HepG2 (cell line): Measurements from ENCODE around the gene AFF4. TPM values are rescaled to one million over a fixed set of nuclear protein-coding genes. Genes with fewer than 3 reads are reported as not detected.

ENCODE experiments used
- ATAC-seq: fragments of 200-7000 bp; cut with Tn5 transposase; 3 replicates; pipeline ENCODE4 v1.9.1; 2020; ENCODE audit warnings: mild to moderate bottlenecking, moderate library complexity
- BruUV-seq: library from RNA; stranded (reverse); fragments of 400-500 nt; replicated peaks from 2 replicates; lab custom pipeline; 2021; lab: Mats Ljungman, UMichigan
- CTCF ChIA-PET: fragments of 300-600 bp; formaldehyde crosslinking; extraction: SDS; loops from one replicate; lab custom pipeline; 2021; ENCODE audit warnings: low total read pairs, inconsistent platforms, low intra/inter-chr PET ratio; lab: Yijun Ruan, JAX
- POLR2A ChIA-PET: fragments of 350-600 bp; sonication (Branson Sonifier 250); formaldehyde crosslinking; loops from one replicate; lab custom pipeline; 2020; ENCODE audit warnings: antibody characterized with exemption, inconsistent platforms; lab: Yijun Ruan, JAX
- DNase-seq: peaks from one replicate; pipeline ENCODE4 v3.0.0-alpha.2; 2015; ENCODE audit warnings: low spot score
- FAIRE-seq: peaks from 3 replicates; lab custom pipeline; 2011; peaks lifted over from hg19 to GRCh38; lab: Jason Lieb, UNC
- H2AFZ ChIP-seq: one replicate; pipeline ENCODE4 v1.6.1; 2011; ENCODE audit warnings: low read length, inconsistent platforms
- H3K27ac ChIP-seq: fragments of 300-600 bp; 3 replicates; pipeline ENCODE4 v1.8.0; 2011; ENCODE audit warnings: mixed run types, mild to moderate bottlenecking, mixed read lengths, low read length, inconsistent platforms; ENCODE audit not compliant: insufficient read depth; ENCODE audit errors: extremely low read length
- H3K27me3 ChIP-seq, 2 experiments: fragments of 200-600 bp in 1 of 2; 2 replicates in 1 of 2; 3 replicates in 1 of 2; pipeline versions ENCODE4 v1.6.0 to v1.8.0; 2011; ENCODE audit warnings: low read length in 2 of 2, mild to moderate bottlenecking in 2 of 2, moderate library complexity in 2 of 2, inconsistent platforms in 1 of 2; ENCODE audit not compliant: insufficient read depth in 2 of 2, control insufficient read depth in 1 of 2
- H3K36me3 ChIP-seq, 2 experiments: fragments of 200-600 bp in 1 of 2; replicated peaks in 1 of 2; 2 replicates in 1 of 2; 3 replicates in 1 of 2; pipeline versions ENCODE4 v1.5.1 to v1.8.0; 2011; ENCODE audit warnings: low read length in 2 of 2, inconsistent platforms in 1 of 2; ENCODE audit not compliant: insufficient read depth in 2 of 2, control insufficient read depth in 1 of 2
- H3K4me1 ChIP-seq: 2 replicates; pipeline ENCODE4 v1.5.1; 2012; ENCODE audit warnings: low read length, inconsistent platforms; ENCODE audit not compliant: insufficient read depth
- H3K4me2 ChIP-seq: 2 replicates; pipeline ENCODE4 v1.6.0; 2011; ENCODE audit warnings: low read depth, low read length, inconsistent platforms
- H3K4me3 ChIP-seq, 3 experiments: fragments of 200-600 bp in 1 of 3; sonication (generic), shearing (Covaris generic) in 1 of 3; replicated peaks in 1 of 3; 2 replicates each; pipeline ENCODE4 v1.5.1; 2011 to 2016; ENCODE audit warnings: low read length in 3 of 3, inconsistent platforms in 2 of 3, low read depth in 2 of 3, mild to moderate bottlenecking in 2 of 3, control low read depth in 1 of 3, mixed read lengths in 1 of 3; ENCODE audit not compliant: insufficient read depth in 1 of 3
- H3K79me2 ChIP-seq: one replicate; pipeline ENCODE4 v1.6.1; 2011; ENCODE audit warnings: low read length, inconsistent platforms; ENCODE audit not compliant: insufficient read depth
- H3K9ac ChIP-seq: 2 replicates; pipeline ENCODE4 v1.6.0; 2011; ENCODE audit warnings: mild to moderate bottlenecking, low read depth, low read length, inconsistent platforms; ENCODE audit not compliant: insufficient read depth
- H3K9me3 ChIP-seq: 2 replicates; pipeline ENCODE4 v1.5.1; 2012; ENCODE audit warnings: mild to moderate bottlenecking, low read length
- H4K20me1 ChIP-seq: 2 replicates; pipeline ENCODE4 v1.6.0; 2011; ENCODE audit warnings: inconsistent platforms, mild to moderate bottlenecking, low read length, moderate library complexity; ENCODE audit not compliant: insufficient read depth
- CREM ChIP-seq, 2 experiments: sonication (generic) in 1 of 2; formaldehyde crosslinking in 1 of 2; IDR thresholded peaks; 2 replicates each; pipeline versions ENCODE4 v1.4.0 to v1.6.1; 2016 to 2020; ENCODE audit warnings: antibody characterized with exemption in 1 of 2, mild to moderate bottlenecking in 1 of 2, missing genetic modification reagents in 1 of 2
- HMGXB3 ChIP-seq: sonication (generic); formaldehyde crosslinking; IDR thresholded peaks from 2 replicates; pipeline ENCODE4 v1.4.0; 2020; ENCODE audit warnings: missing genetic modification reagents, borderline replicate concordance
- KDM4B ChIP-seq: sonication (generic); formaldehyde crosslinking; IDR thresholded peaks from 2 replicates; pipeline ENCODE4 v1.4.0; 2020; ENCODE audit warnings: missing genetic modification reagents
- NR2F2 ChIP-seq: IDR thresholded peaks from 2 replicates; pipeline ENCODE4 v1.6.1; 2012; ENCODE audit warnings: low read depth, inconsistent platforms, borderline replicate concordance
- ZFYVE20 ChIP-seq: sonication (generic); formaldehyde crosslinking; IDR thresholded peaks from 2 replicates; pipeline ENCODE4 v1.8.0; 2023; ENCODE audit warnings: low read depth, mild to moderate bottlenecking, moderate library complexity, missing genetic modification reagents, borderline replicate concordance
- ZNF512 ChIP-seq: sonication (generic); formaldehyde crosslinking; IDR thresholded peaks from 2 replicates; pipeline ENCODE4 v1.4.0; 2020; ENCODE audit warnings: mild to moderate bottlenecking, missing genetic modification reagents
- WGBS: methylation state at CpG from one replicate; pipeline ENCODE4 v1.1.6; 2017; ENCODE audit warnings: low lambda C conversion rate; 5-methylcytosine and 5-hydroxymethylcytosine counted together
- in situ Hi-C: cut with HindIII; loops from 2 replicates; pipeline ENCODE4 v1.10.0; 2017; ENCODE audit warnings: low pct_unique_long_range_greater_than_20kb; ENCODE audit not compliant: extremely low pct_ligation_motif_present
- intact Hi-C: fragments of 100-400 bp; cut with micrococcal nuclease; formaldehyde crosslinking; loops from one replicate; pipeline ENCODE4 v1.10.0; 2022; ENCODE audit not compliant: unreplicated experiment
- polyA plus RNA-seq, 8 experiments: library from polyadenylated mRNA; depleted of rRNA in 3 of 8; stranded (reverse) in 7 of 8; unstranded in 1 of 8; fragments of >200 nt; fragmentation: Illumina TruSeq in 4 of 8; extraction: Trizol in 4 of 8; gene quantifications; 2 replicates each; pipeline versions ENCODE4 v1.2.1 to v1.2.3, GENCODE V29; 2011 to 2016; ENCODE audit warnings: low read depth in 4 of 8, missing spikeins in 1 of 8, mixed read lengths in 1 of 8; ENCODE audit not compliant: insufficient read depth in 1 of 8
- total RNA-seq, 5 experiments: library from RNA; depleted of rRNA; stranded (reverse); fragments of >200 nt; fragmentation: Illumina TruSeq; extraction: Trizol; gene quantifications; 2 replicates each; pipeline ENCODE4 v1.2.3, GENCODE V29; 2016; ENCODE audit warnings: low read depth in 1 of 5

Gene AFF4
- total and polyA plus RNA-seq, 2 of the 13 experiments (the other 11 are each of a cell fraction or from before 2014, with no cell fraction given), result 22.1 to 25.5 TPM

- ATAC-seq (no peak), DNase-seq (no peak), FAIRE-seq (no peak)
- Histone ChIP-seq H3K36me3 (no peaks in the 10 kb centered on the region), H4K20me1 (no peaks in the 10 kb centered on the region), H2AFZ (no peak overlapping the region), H3K9me3 (no peaks in the 10 kb centered on the region), H3K27ac (no peak overlapping the region), H3K4me2 (no peak overlapping the region), H3K9ac (no peak overlapping the region), H3K4me1 (peaks cover 6% of the 10 kb centered on the region), H3K4me3 (no peak overlapping the region), H3K79me2 (no peaks in the 10 kb centered on the region), H3K27me3 (no peaks in the 10 kb centered on the region; a peak in 1 of 5 replicates)
- 9% methylated on average over 2 of the region's 2 CpGs for WGBS
- CTCF ChIA-PET, result no interaction called here
- intact Hi-C loops, result no loop called here
- POLR2A ChIA-PET, result interaction anchor here (1.2 kb wide), 2 partner anchors 16 to 72 kb away, joined by 3 to 4 read pairs; partner anchors contain the start of gene HSPA4
- TF ChIP-seq ZNF512 (CRISPR knock-in tag) (no peak), ZFYVE20 (CRISPR knock-in tag) (no peak), NR2F2 (no peak), KDM4B (CRISPR knock-in tag) (no peak), CREM (IDR thresholded peaks at IDR 0.05) (no peak), CREM (CRISPR knock-in tag; IDR thresholded peaks at IDR 0.05) (no peak), HMGXB3 (CRISPR knock-in tag) (no peak)
- in situ Hi-C loops, result no loop called here
- BruUV-seq, result no TSS peak
Observed at GRCh38 chr5:132979976-132980375, 16.5 kb upstream of the AFF4 start.
